A673 (cell line): Measurements from ENCODE around the gene KRT17.
"Not testable (repeated sequence)": the region's sequence is repeated elsewhere in the genome, so short reads cannot be mapped to it uniquely, and the experiment has no call there.

ENCODE experiments used
- CTCF ChIP-seq: fragments of 300-800, 200-600 bp; sonication (generic); conservative IDR thresholded peaks from 2 replicates; pipeline ENCODE4 v1.5.1; 2017; ENCODE audit warnings: low read depth, mild to moderate bottlenecking, antibody characterized with exemption, low read length, moderate library complexity, mixed read lengths
- EZH2 ChIP-seq: fragments of 200-600 bp; sonication (generic); IDR thresholded peaks from 2 replicates; pipeline ENCODE4 v1.6.1; 2017; ENCODE audit warnings: borderline replicate concordance, low read depth, mild to moderate bottlenecking, mixed read lengths, antibody characterized with exemption, low read length; ENCODE audit not compliant: poor library complexity, severe bottlenecking

- not testable (repeated sequence) for TF ChIP-seq EZH2, CTCF
Measured at GRCh38 chr17:41622340-41623183, 1.8 kb downstream of the KRT17 start.
